DMS153 treated with DMSO at 0.1 percent for 48 hours (cell line): ENCODE data around the gene PPP1R8.

Experiments used
- DNase-seq: peaks from one replicate; lab custom pipeline; 2025; ENCODE audit not compliant: unreplicated experiment; lab: John Stamatoyannopoulos, UW

Gene PPP1R8

GRCh38 chr1:27889506-27889905, 58.9 kb downstream of the PPP1R8 start:
- DNase-seq: no peak

GRCh38 chr1:27891196-27891889, 60.8 kb downstream of the PPP1R8 start:
- no peak for DNase-seq

- no peak for DNase-seq
Observed at GRCh38 chr1:27894521-27894920, 63.9 kb downstream of the PPP1R8 start.
